CD4-positive, alpha-beta memory T cell (primary cell): ENCODE data around the gene CCDC47. TPM values are rescaled to one million over a fixed set of nuclear protein-coding genes. Genes with fewer than 3 reads are reported as not detected.

Experiments used
- CTCF ChIA-PET: fragments of 350-600 bp; sonication (Branson Sonifier 250); formaldehyde crosslinking; loops from one replicate; lab custom pipeline; 2021; ENCODE audit warnings: inconsistent platforms; ENCODE audit not compliant: partially characterized antibody; lab: Charles Lee
- POLR2A ChIA-PET: fragments of 350-600 bp; sonication (Branson Sonifier 250); formaldehyde crosslinking; loops from one replicate; lab custom pipeline; 2021; ENCODE audit not compliant: partially characterized antibody; lab: Charles Lee
- DNase-seq, 5 donors: peaks; one replicate each; pipeline versions ENCODE4 v3.0.0 to v3.0.0-alpha.2; 2020 to 2022; ENCODE audit warnings: mixed read lengths in 1 of 5
- H3K27ac ChIP-seq: one replicate; pipeline ENCODE4 v1.7.0; 2013; ENCODE audit warnings: low read depth, low read length
- H3K27me3 ChIP-seq: 2 replicates; pipeline ENCODE4 v1.7.0; 2013; ENCODE audit warnings: mild to moderate bottlenecking, low read length, moderate library complexity; ENCODE audit not compliant: insufficient read depth
- H3K36me3 ChIP-seq: 2 replicates; pipeline ENCODE4 v1.7.0; 2013; ENCODE audit warnings: mild to moderate bottlenecking, low read length, moderate library complexity; ENCODE audit not compliant: insufficient read depth
- H3K4me1 ChIP-seq: 2 replicates; pipeline ENCODE4 v1.7.0; 2013; ENCODE audit warnings: mild to moderate bottlenecking, low read length, moderate library complexity; ENCODE audit not compliant: insufficient read depth
- H3K4me3 ChIP-seq, 2 donors: one replicate each; pipeline ENCODE4 v1.7.0; 2013; ENCODE audit warnings: low read length in 2 of 2, mild to moderate bottlenecking in 1 of 2
- H3K9me3 ChIP-seq, 2 donors: one replicate each; pipeline ENCODE4 v1.7.0; 2013; ENCODE audit warnings: low read length in 2 of 2, control low read depth in 1 of 2; ENCODE audit not compliant: control insufficient read depth in 1 of 2
- H3K27ac Mint-ChIP-seq, 7 donors: one replicate each; pipeline ENCODE4 v1.8.0; 2020 to 2021; ENCODE audit warnings: mixed read lengths in 7 of 7, mild to moderate bottlenecking in 6 of 7, inconsistent platforms in 3 of 7, moderate library complexity in 3 of 7
- H3K27me3 Mint-ChIP-seq, 2 donors: one replicate each; pipeline ENCODE4 v1.8.0; 2020 to 2021; ENCODE audit warnings: mixed read lengths in 2 of 2
- H3K36me3 Mint-ChIP-seq, 2 donors: one replicate each; pipeline ENCODE4 v1.8.0; 2020 to 2021; ENCODE audit warnings: mixed read lengths in 2 of 2, inconsistent platforms in 1 of 2, mild to moderate bottlenecking in 1 of 2
- H3K4me1 Mint-ChIP-seq, 4 donors: one replicate each; pipeline ENCODE4 v1.8.0; 2020 to 2021; ENCODE audit warnings: mixed read lengths in 4 of 4, mild to moderate bottlenecking in 1 of 4
- H3K4me3 Mint-ChIP-seq, 8 donors: one replicate each; pipeline ENCODE4 v1.8.0; 2020 to 2021; ENCODE audit warnings: mixed read lengths in 8 of 8, mild to moderate bottlenecking in 7 of 8, moderate library complexity in 6 of 8, inconsistent platforms in 3 of 8
- H3K9me3 Mint-ChIP-seq, 8 donors: one replicate each; pipeline ENCODE4 v1.8.0; 2020 to 2021; ENCODE audit warnings: mixed read lengths in 8 of 8, mild to moderate bottlenecking in 5 of 8, inconsistent platforms in 3 of 8, moderate library complexity in 1 of 8
- intact Hi-C: fragments of 100-400 bp; cut with micrococcal nuclease; formaldehyde crosslinking; loops from one replicate; pipeline ENCODE4 v1.15.1; 2023
- polyA plus RNA-seq, 2 donors: library from polyadenylated mRNA; unstranded; fragments of 300-500 nt; fragmentation: Illumina TruSeq; gene quantifications; one replicate each; pipeline ENCODE4 v1.2.3, GENCODE V29; 2021
- total RNA-seq, 2 experiments: library from RNA; stranded (reverse); gene quantifications; one replicate each; pipeline ENCODE4 v1.2.3, GENCODE V29; 2021

CCDC47 gene
- total and polyA plus RNA-seq, 4 experiments from 2014 or later, result 31.3 to 46.9 (median 37.9) TPM

- Mint-ChIP-seq H3K27ac (peak overlapping the region in 6 of 7 donors; percentile 41 to 100 (median 92)), H3K9me3 (no peaks in the 10 kb centered on the region), H3K27me3 (no peaks in the 10 kb centered on the region), H3K36me3 (peaks cover 16 to 32% of the 10 kb centered on the region in 2 donors), H3K4me3 (peak overlapping the region in 5 of 8 donors; percentile 16 to 89 (median 77)), H3K4me1 (peaks cover 45 to 89% (median 69%) of the 10 kb centered on the region in 4 donors)
- Histone ChIP-seq H3K4me3 (no peak overlapping the region), H3K4me1 (peaks cover 89% of the 10 kb centered on the region), H3K27ac (peak overlapping the region; percentile 51), H3K27me3 (no peaks in the 10 kb centered on the region), H3K9me3 (no peaks in the 10 kb centered on the region), H3K36me3 (no peaks in the 10 kb centered on the region)
- intact Hi-C loops, result loop anchor here (5.0 to 10.0 kb wide), 2 partner anchors 153 to 800 kb away; partner anchors contain the start of genes CEP95, DCAF7 and DDX5
- DNase-seq, result no peak
- ChIA-PET CTCF (interaction anchor here (1.3 to 10.7 kb wide), 2 partner anchors 10 to 69 kb away, joined by 3 to 315 read pairs; partner anchors contain the start of genes CCDC47 and DDX42), POLR2A (interaction anchor here (1.0 to 23.0 kb wide), 6 partner anchors 6 to 70 kb away, joined by 3 to 1362 read pairs (median 238); partner anchors contain the start of genes CCDC47, DDX42, LIMD2 and STRADA)
Measured at GRCh38 chr17:63704836-63705235, 68.6 kb downstream of the CCDC47 start.

GRCh38 chr17:63704259-63704576, 69.2 kb downstream of the CCDC47 start:
- H3K36me3 Mint-ChIP-seq, result peaks cover 16 to 31% of the 10 kb centered on the region in 2 donors
- peaks cover 82% of the 10 kb centered on the region for H3K4me1 ChIP-seq
- peaks cover 39 to 82% (median 63%) of the 10 kb centered on the region in 4 donors for H3K4me1 Mint-ChIP-seq
- POLR2A ChIA-PET, result interaction anchor here (0.7 to 23.0 kb wide), 8 partner anchors 6 to 802 kb away, joined by 3 to 1362 read pairs (median 68); partner anchors contain the start of genes CCDC47, CEP95, DDX42 and DDX5
- DNase-seq, result no peak
- H3K9me3 Mint-ChIP-seq, result no peaks in the 10 kb centered on the region
- intact Hi-C loops, result loop anchor here (5.0 to 10.0 kb wide), 2 partner anchors 152 to 801 kb away; partner anchors contain the start of genes CEP95, DCAF7 and DDX5
- H3K27ac ChIP-seq, result no peak overlapping the region
- H3K36me3 ChIP-seq, result no peaks in the 10 kb centered on the region
- no peak overlapping the region for H3K4me3 ChIP-seq
- peak overlapping the region in 6 of 8 donors; percentile 92 to 96 (median 94) for H3K4me3 Mint-ChIP-seq
- no peaks in the 10 kb centered on the region for H3K27me3 ChIP-seq
- CTCF ChIA-PET, result interaction anchor here (0.6 to 1.3 kb wide), 2 partner anchors 69 to 93 kb away, joined by 3 read pairs; partner anchors contain the start of genes CCDC47 and DDX42
- no peaks in the 10 kb centered on the region for H3K9me3 ChIP-seq
- peak overlapping the region in 5 of 7 donors; percentile 70 to 100 (median 94) for H3K27ac Mint-ChIP-seq
- H3K27me3 Mint-ChIP-seq, result no peaks in the 10 kb centered on the region

GRCh38 chr17:63703556-63704258, 69.7 kb downstream of the CCDC47 start:
- intact Hi-C loops, result loop anchor here (5.0 to 10.0 kb wide), 2 partner anchors 151 to 801 kb away; partner anchors contain the start of genes CEP95, DCAF7 and DDX5
- Mint-ChIP-seq H3K27ac (peak overlapping the region; percentile 86 to 100 (median 97)), H3K9me3 (no peaks in the 10 kb centered on the region), H3K4me1 (peaks cover 34 to 77% (median 59%) of the 10 kb centered on the region in 4 donors), H3K4me3 (peak overlapping the region; percentile 92 to 96 (median 94)), H3K27me3 (no peaks in the 10 kb centered on the region), H3K36me3 (peaks cover 13 to 31% of the 10 kb centered on the region in 2 donors)
- Histone ChIP-seq H3K27ac (peak overlapping the region; percentile 73), H3K36me3 (no peaks in the 10 kb centered on the region), H3K27me3 (no peaks in the 10 kb centered on the region), H3K9me3 (no peaks in the 10 kb centered on the region), H3K4me1 (peaks cover 77% of the 10 kb centered on the region), H3K4me3 (no peak overlapping the region)
- ChIA-PET CTCF (interaction anchor here (0.6 to 2.2 kb wide), 4 partner anchors 11 to 145 kb away, joined by 3 to 8 read pairs (median 4); partner anchors contain the start of genes CCDC47 and DDX42), POLR2A (interaction anchor here (0.7 to 23.0 kb wide), 12 partner anchors 7 to 802 kb away, joined by 3 to 1362 read pairs (median 40); partner anchors contain the start of genes CCDC47, CEP95, DDX42 and DDX5)
- DNase-seq, result no peak

GRCh38 chr17:63703029-63703428, 70.4 kb downstream of the CCDC47 start:
- peak overlapping the region; percentile 73 for H3K27ac ChIP-seq
- peaks cover 72% of the 10 kb centered on the region for H3K4me1 ChIP-seq
- peaks cover 32 to 72% (median 53%) of the 10 kb centered on the region in 4 donors for H3K4me1 Mint-ChIP-seq
- H3K36me3 Mint-ChIP-seq, result peaks cover 18 to 35% of the 10 kb centered on the region in 2 donors
- ChIA-PET CTCF (interaction anchor here (1.2 to 3.4 kb wide), 5 partner anchors 8 to 146 kb away, joined by 5 to 16 read pairs (median 8); partner anchors contain the start of genes CCDC47, DDX42 and STRADA), POLR2A (interaction anchor here (0.8 to 23.0 kb wide), 20 partner anchors 7 to 803 kb away, joined by 3 to 1362 read pairs (median 7); partner anchors contain the start of genes CCDC47, CEP95, DDX42 and DDX5)
- DNase-seq, result no peak
- H3K4me3 Mint-ChIP-seq, result peak overlapping the region; percentile 92 to 96 (median 94)
- peaks cover 5% of the 10 kb centered on the region for H3K36me3 ChIP-seq
- no peaks in the 10 kb centered on the region for H3K9me3 ChIP-seq
- H3K4me3 ChIP-seq, result peak overlapping the region in 1 of 2 donors; percentile 77
- peak overlapping the region; percentile 96 to 100 (median 98) for H3K27ac Mint-ChIP-seq
- intact Hi-C loops, result loop anchor here (5.0 to 10.0 kb wide), 2 partner anchors 151 to 802 kb away; partner anchors contain the start of genes CEP95, DCAF7 and DDX5
- no peaks in the 10 kb centered on the region for H3K27me3 ChIP-seq
- H3K9me3 Mint-ChIP-seq, result peaks cover 0 to under 1% (median 0%) of the 10 kb centered on the region in 8 donors
- no peaks in the 10 kb centered on the region for H3K27me3 Mint-ChIP-seq

GRCh38 chr17:63702721-63703015, 70.7 kb downstream of the CCDC47 start:
- H3K9me3 ChIP-seq, result no peaks in the 10 kb centered on the region
- H3K27ac ChIP-seq, result peak overlapping the region; percentile 73
- Mint-ChIP-seq H3K27ac (peak overlapping the region; percentile 96 to 100 (median 98)), H3K4me3 (peak overlapping the region; percentile 92 to 96 (median 94)), H3K36me3 (peaks cover 22 to 39% of the 10 kb centered on the region in 2 donors), H3K9me3 (peaks cover 0 to 2% (median 0%) of the 10 kb centered on the region in 8 donors), H3K27me3 (no peaks in the 10 kb centered on the region), H3K4me1 (peaks cover 33 to 72% (median 53%) of the 10 kb centered on the region in 4 donors)
- POLR2A ChIA-PET, result interaction anchor here (0.7 to 23.0 kb wide), 21 partner anchors 7 to 803 kb away, joined by 3 to 1362 read pairs (median 6); partner anchors contain the start of genes CCDC47, CEP95, DDX42 and DDX5
- H3K4me3 ChIP-seq, result peak overlapping the region; percentile 76 to 77
- peaks cover 8% of the 10 kb centered on the region for H3K36me3 ChIP-seq
- CTCF ChIA-PET, result interaction anchor here (1.1 to 3.4 kb wide), 6 partner anchors 8 to 146 kb away, joined by 3 to 16 read pairs (median 7); partner anchors contain the start of genes CCDC47, DDX42 and STRADA
- DNase-seq, result no peak
- intact Hi-C loops, result loop anchor here (1.0 to 10.0 kb wide), 4 partner anchors 39 to 802 kb away; partner anchors contain the start of genes CCDC47, CEP95, DCAF7 and DDX5
- no peaks in the 10 kb centered on the region for H3K27me3 ChIP-seq
- peaks cover 72% of the 10 kb centered on the region for H3K4me1 ChIP-seq

GRCh38 chr17:63701868-63702720, 71.3 kb downstream of the CCDC47 start:
- ChIA-PET CTCF (interaction anchor here (0.6 to 3.4 kb wide), 7 partner anchors 8 to 147 kb away, joined by 3 to 22 read pairs (median 8); partner anchors contain the start of genes CCDC47, DDX42 and STRADA), POLR2A (interaction anchor here (0.7 to 23.0 kb wide), 27 partner anchors 6 to 804 kb away, joined by 3 to 1362 read pairs (median 6); partner anchors contain the start of genes CCDC47, CEP95, DDX42 and DDX5)
- Histone ChIP-seq H3K4me3 (peak overlapping the region; percentile 76 to 77), H3K4me1 (peaks cover 72% of the 10 kb centered on the region), H3K27ac (peak overlapping the region; percentile 73), H3K36me3 (peaks cover 14% of the 10 kb centered on the region), H3K27me3 (no peaks in the 10 kb centered on the region), H3K9me3 (no peaks in the 10 kb centered on the region)
- intact Hi-C loops, result loop anchor here (1.0 to 10.0 kb wide), 4 partner anchors 39 to 803 kb away; partner anchors contain the start of genes CCDC47, CEP95, DCAF7 and DDX5
- peaks cover 0 to 2% (median 0%) of the 10 kb centered on the region in 8 donors for H3K9me3 Mint-ChIP-seq
- peak overlapping the region; percentile 96 to 100 (median 98) for H3K27ac Mint-ChIP-seq
- H3K36me3 Mint-ChIP-seq, result peaks cover 27 to 44% of the 10 kb centered on the region in 2 donors
- peak; percentile 69 to 91 (median 74) for DNase-seq
- peaks cover 30 to 72% (median 52%) of the 10 kb centered on the region in 4 donors for H3K4me1 Mint-ChIP-seq
- peak overlapping the region; percentile 92 to 96 (median 94) for H3K4me3 Mint-ChIP-seq
- H3K27me3 Mint-ChIP-seq, result no peaks in the 10 kb centered on the region
